CD4-positive, alpha-beta T cell (primary cell): Measurements from ENCODE around the gene MAP6D1. TPM values are rescaled to one million over a fixed set of nuclear protein-coding genes. Genes with fewer than 3 reads are reported as not detected.

ENCODE experiments used
- ATAC-seq: fragments of 200-7000 bp; cut with Tn5 transposase; one replicate; pipeline ENCODE4 v1.10.0; 2022; ENCODE audit warnings: mild to moderate bottlenecking; ENCODE audit not compliant: poor library complexity
- CTCF ChIA-PET: fragments of 350-600 bp; sonication (Branson Sonifier 250); formaldehyde crosslinking; loops from one replicate; lab custom pipeline; 2021; ENCODE audit warnings: antibody characterized with exemption, inconsistent platforms; lab: Charles Lee
- POLR2A ChIA-PET: fragments of 350-600 bp; sonication (Branson Sonifier 250); formaldehyde crosslinking; loops from one replicate; lab custom pipeline; 2021; ENCODE audit warnings: antibody characterized with exemption, inconsistent platforms; lab: Charles Lee
- DNase-seq, 14 experiments: peaks; one replicate each; pipeline ENCODE4 v3.0.0-alpha.2; 2013 to 2020; ENCODE audit warnings: mixed read lengths in 2 of 14
- H3K27ac ChIP-seq, 2 donors: one replicate each; pipeline versions ENCODE4 v1.5.1 to v1.7.0; 2013; ENCODE audit warnings: low read length in 2 of 2, low read depth in 1 of 2, mild to moderate bottlenecking in 1 of 2
- H3K27me3 ChIP-seq, 2 experiments: 1 replicate in 1 of 2; 2 replicates in 1 of 2; pipeline versions ENCODE4 v1.6.1 to v1.7.0; 2013; ENCODE audit warnings: low read length in 2 of 2, control low read depth in 1 of 2, mild to moderate bottlenecking in 1 of 2, moderate library complexity in 1 of 2; ENCODE audit not compliant: insufficient read depth in 2 of 2, control insufficient read depth in 1 of 2
- H3K36me3 ChIP-seq: one replicate; pipeline ENCODE4 v1.6.1; 2013; ENCODE audit warnings: low read length, control low read depth; ENCODE audit not compliant: insufficient read depth
- H3K4me1 ChIP-seq: one replicate; pipeline ENCODE4 v1.6.1; 2013; ENCODE audit warnings: low read length, control low read depth; ENCODE audit not compliant: insufficient read depth
- H3K4me3 ChIP-seq: one replicate; pipeline ENCODE4 v1.5.1; 2013; ENCODE audit warnings: mild to moderate bottlenecking, low read length, moderate library complexity
- H3K9me3 ChIP-seq, 2 experiments: 1 replicate in 1 of 2; 2 replicates in 1 of 2; pipeline versions ENCODE4 v1.6.1 to v1.7.0; 2013; ENCODE audit warnings: low read length in 2 of 2, mild to moderate bottlenecking in 2 of 2, control low read depth in 1 of 2, moderate library complexity in 1 of 2; ENCODE audit not compliant: control insufficient read depth in 1 of 2, insufficient read depth in 1 of 2
- H3K27ac Mint-ChIP-seq: one replicate; pipeline ENCODE4 v1.8.0; 2020; ENCODE audit warnings: mixed read lengths
- H3K27me3 Mint-ChIP-seq: one replicate; pipeline ENCODE4 v1.8.0; 2021; ENCODE audit warnings: mixed read lengths
- H3K36me3 Mint-ChIP-seq: one replicate; pipeline ENCODE4 v1.8.0; 2021; ENCODE audit warnings: low read depth, mixed read lengths
- H3K4me1 Mint-ChIP-seq: one replicate; pipeline ENCODE4 v1.8.0; 2021; ENCODE audit warnings: low read depth, mixed read lengths
- H3K4me3 Mint-ChIP-seq: one replicate; pipeline ENCODE4 v1.8.0; 2020; ENCODE audit warnings: mild to moderate bottlenecking, mixed read lengths
- H3K9me3 Mint-ChIP-seq: one replicate; pipeline ENCODE4 v1.8.0; 2020; ENCODE audit warnings: mixed read lengths
- intact Hi-C, 2 experiments: fragments of 100-400 bp; cut with DNase I in 1 of 2; cut with micrococcal nuclease in 1 of 2; formaldehyde crosslinking; loops; one replicate each; pipeline versions ENCODE4 v1.15.1 to v1.9.0; 2023 to 2025; cut with DNase I, micrococcal nuclease
- total RNA-seq, 174 experiments: library from RNA in 2 of 174; stranded (reverse) in 2 of 174; gene quantifications; one replicate each; pipeline ENCODE4 v1.2.3 and lab custom pipeline; 2021 to 2026
- TF ChIP-seq, protein P1 (sequence below): fragments of 200-600 bp; IDR thresholded peaks from one replicate; pipeline ENCODE4 v1.8.0; 2022; ENCODE audit warnings: antibody characterized with exemption, mild to moderate bottlenecking

The MAP6D1 gene
- total RNA-seq, 2 experiments from 2014 or later: 1.1 to 1.6 TPM

DNA sequence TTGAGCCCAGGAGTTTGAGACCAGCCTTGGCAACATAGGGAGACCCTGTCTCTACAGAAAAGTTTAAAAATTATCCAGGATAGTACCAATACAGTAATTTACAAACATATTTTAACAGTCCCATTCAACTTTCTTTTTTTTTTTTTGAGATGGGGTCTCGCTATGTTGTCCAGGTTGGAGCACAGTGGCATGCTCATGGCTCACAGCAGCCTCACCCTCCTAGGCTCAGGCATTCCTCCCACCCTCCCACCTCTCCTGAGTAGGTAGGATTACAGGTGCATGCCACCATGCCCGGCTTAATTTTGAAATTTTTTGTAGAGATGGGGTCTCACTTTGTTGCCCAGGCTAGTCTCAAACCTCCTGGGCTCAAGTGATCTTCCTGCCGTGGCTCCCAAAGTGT is 12.5 kb upstream of the MAP6D1 start:
- Mint-ChIP-seq H3K27me3 (no peaks in the 10 kb centered on the region), H3K9me3 (no peaks in the 10 kb centered on the region), H3K36me3 (peaks cover 81% of the 10 kb centered on the region), H3K4me1 (no peaks in the 10 kb centered on the region), H3K27ac (no peak overlapping the region), H3K4me3 (no peak overlapping the region)
- TF ChIP-seq, protein P1, sequence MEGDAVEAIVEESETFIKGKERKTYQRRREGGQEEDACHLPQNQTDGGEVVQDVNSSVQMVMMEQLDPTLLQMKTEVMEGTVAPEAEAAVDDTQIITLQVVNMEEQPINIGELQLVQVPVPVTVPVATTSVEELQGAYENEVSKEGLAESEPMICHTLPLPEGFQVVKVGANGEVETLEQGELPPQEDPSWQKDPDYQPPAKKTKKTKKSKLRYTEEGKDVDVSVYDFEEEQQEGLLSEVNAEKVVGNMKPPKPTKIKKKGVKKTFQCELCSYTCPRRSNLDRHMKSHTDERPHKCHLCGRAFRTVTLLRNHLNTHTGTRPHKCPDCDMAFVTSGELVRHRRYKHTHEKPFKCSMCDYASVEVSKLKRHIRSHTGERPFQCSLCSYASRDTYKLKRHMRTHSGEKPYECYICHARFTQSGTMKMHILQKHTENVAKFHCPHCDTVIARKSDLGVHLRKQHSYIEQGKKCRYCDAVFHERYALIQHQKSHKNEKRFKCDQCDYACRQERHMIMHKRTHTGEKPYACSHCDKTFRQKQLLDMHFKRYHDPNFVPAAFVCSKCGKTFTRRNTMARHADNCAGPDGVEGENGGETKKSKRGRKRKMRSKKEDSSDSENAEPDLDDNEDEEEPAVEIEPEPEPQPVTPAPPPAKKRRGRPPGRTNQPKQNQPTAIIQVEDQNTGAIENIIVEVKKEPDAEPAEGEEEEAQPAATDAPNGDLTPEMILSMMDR: no peak
- H3K36me3 ChIP-seq: peaks cover 67% of the 10 kb centered on the region
- ATAC-seq (no peak), DNase-seq (no peak)
- no peaks in the 10 kb centered on the region for H3K27me3 ChIP-seq
- intact Hi-C loops: no loop called here
- POLR2A ChIA-PET: no interaction called here
- CTCF ChIA-PET: no interaction called here
- no peak overlapping the region for H3K4me3 ChIP-seq
- H3K9me3 ChIP-seq: no peaks in the 10 kb centered on the region
- no peaks in the 10 kb centered on the region for H3K4me1 ChIP-seq
- no peak overlapping the region for H3K27ac ChIP-seq

DNA sequence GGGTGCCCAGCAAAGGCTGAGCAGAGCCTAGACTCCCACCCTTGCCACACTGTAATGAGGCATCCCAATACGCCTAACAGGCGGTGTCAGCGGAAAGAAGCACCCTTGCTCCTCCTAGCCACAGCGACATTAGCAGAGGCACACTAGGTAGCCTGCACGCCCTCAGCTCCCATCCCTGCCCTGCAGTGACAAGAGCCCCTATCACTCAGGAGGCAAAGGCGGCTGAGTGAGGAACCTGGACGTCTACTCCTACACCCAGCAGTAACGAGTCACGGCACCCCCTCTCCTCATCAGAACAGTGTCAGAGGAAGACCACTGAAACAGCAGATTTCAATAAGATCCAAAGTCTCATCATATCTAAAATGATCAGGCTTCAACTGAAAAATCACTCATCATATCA is 12.0 kb upstream of the MAP6D1 start:
- Histone ChIP-seq H3K9me3 (no peaks in the 10 kb centered on the region), H3K4me3 (no peak overlapping the region), H3K36me3 (peaks cover 70% of the 10 kb centered on the region), H3K27me3 (no peaks in the 10 kb centered on the region), H3K4me1 (no peaks in the 10 kb centered on the region), H3K27ac (no peak overlapping the region)
- POLR2A ChIA-PET: no interaction called here
- Mint-ChIP-seq H3K4me1 (no peaks in the 10 kb centered on the region), H3K4me3 (no peak overlapping the region), H3K9me3 (no peaks in the 10 kb centered on the region), H3K27me3 (no peaks in the 10 kb centered on the region), H3K27ac (no peak overlapping the region), H3K36me3 (peaks cover 85% of the 10 kb centered on the region)
- CTCF ChIA-PET: no interaction called here
- TF ChIP-seq, protein P1: no peak
- ATAC-seq: no peak
- intact Hi-C loops: no loop called here
- no peak for DNase-seq

DNA sequence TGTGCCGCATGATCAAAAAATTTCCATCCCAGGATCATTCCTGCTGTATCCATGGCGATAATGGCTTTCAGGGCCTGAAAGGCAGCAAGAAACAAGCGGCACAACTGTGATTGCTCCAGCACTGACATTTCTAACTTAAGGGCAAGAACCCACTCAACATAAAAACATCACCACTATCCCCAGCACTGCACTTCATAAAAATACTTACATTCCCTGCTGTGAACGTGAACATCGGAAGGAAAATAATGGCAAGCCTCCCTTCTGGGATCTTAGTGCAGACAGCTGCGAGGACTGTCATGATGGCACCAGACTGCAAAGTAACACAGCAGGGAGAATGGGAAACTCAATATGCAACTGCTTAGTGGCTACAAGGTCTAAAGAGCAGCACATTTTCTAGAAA is 8.1 kb upstream of the MAP6D1 start:
- H3K9me3 ChIP-seq: no peaks in the 10 kb centered on the region
- peaks cover 46% of the 10 kb centered on the region for H3K36me3 ChIP-seq
- POLR2A ChIA-PET: interaction anchor here (0.9 kb wide), 1 partner anchor 18 kb away, joined by 3 read pairs; no protein-coding TSS in a partner anchor
- Mint-ChIP-seq H3K4me3 (no peak overlapping the region), H3K27ac (no peak overlapping the region), H3K27me3 (no peaks in the 10 kb centered on the region), H3K36me3 (peaks cover 86% of the 10 kb centered on the region), H3K4me1 (no peaks in the 10 kb centered on the region), H3K9me3 (no peaks in the 10 kb centered on the region)
- no peaks in the 10 kb centered on the region for H3K27me3 ChIP-seq
- ATAC-seq: no peak
- intact Hi-C loops: no loop called here
- H3K4me3 ChIP-seq: no peak overlapping the region
- no peak for DNase-seq
- CTCF ChIA-PET: no interaction called here
- H3K4me1 ChIP-seq: no peaks in the 10 kb centered on the region
- H3K27ac ChIP-seq: no peak overlapping the region
- TF ChIP-seq, protein P1: no peak
